DMS114 treated with DMSO at 0.1 percent for 48 hours (cell line): ENCODE measurements around the gene RPS17.
"Not testable (repeated sequence)": the region's sequence is repeated elsewhere in the genome, so short reads cannot be mapped to it uniquely, and the experiment has no call there.

Source experiments
- DNase-seq: peaks from one replicate; lab custom pipeline; 2025; ENCODE audit not compliant: unreplicated experiment; lab: John Stamatoyannopoulos, UW

The RPS17 gene

DNA sequence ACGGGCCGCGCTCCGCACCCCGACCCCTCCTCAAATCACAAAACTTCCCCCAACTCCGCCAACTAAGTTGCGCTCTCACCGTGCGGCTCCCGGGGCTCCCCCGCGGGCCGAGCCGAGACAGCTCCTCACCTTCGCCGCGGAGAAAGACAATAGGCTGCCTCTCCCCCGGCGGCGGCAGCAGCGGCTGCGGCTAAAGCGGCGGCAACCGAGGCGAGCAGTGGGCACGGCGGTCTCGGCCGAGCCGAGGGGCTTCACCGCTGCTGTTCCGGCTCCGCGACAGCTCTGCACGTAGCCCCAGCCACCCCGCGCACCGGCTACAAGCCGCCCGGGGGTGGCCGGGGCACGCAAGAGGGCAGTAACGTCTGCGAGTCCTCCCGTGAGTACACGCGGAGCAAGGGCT is 26.7 kb downstream of the RPS17 start:
- DNase-seq: not testable (repeated sequence)

GRCh38 chr15:82507693-82508092 is 32.6 kb downstream of the RPS17 start:
- DNase-seq: not testable (repeated sequence)

GRCh38 chr15:82507087-82507486 is 33.2 kb downstream of the RPS17 start:
- DNase-seq: not testable (repeated sequence)

DNA sequence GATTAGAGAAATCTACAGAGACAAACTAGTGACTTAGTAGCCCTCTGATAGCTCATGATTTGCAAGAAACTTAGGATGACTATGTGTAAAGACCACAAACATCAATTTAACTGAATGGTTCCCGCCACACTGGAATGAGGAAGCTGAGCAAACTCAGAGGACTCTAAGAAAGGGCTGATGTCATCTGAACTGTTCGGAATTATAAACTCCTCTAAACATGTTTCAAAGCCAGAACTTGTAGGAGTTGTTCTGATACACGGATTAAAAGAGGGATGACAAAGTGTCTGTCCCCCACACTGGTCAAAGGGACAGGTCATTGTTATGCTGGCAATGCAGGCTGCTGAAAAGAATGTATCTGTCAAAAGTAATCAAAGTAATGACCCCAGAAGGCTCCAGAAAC is 34.4 kb downstream of the RPS17 start:
- not testable (repeated sequence) for DNase-seq

- not testable (repeated sequence) for DNase-seq
Measured at GRCh38 chr15:82504074-82504473, 36.2 kb downstream of the RPS17 start.

DNA sequence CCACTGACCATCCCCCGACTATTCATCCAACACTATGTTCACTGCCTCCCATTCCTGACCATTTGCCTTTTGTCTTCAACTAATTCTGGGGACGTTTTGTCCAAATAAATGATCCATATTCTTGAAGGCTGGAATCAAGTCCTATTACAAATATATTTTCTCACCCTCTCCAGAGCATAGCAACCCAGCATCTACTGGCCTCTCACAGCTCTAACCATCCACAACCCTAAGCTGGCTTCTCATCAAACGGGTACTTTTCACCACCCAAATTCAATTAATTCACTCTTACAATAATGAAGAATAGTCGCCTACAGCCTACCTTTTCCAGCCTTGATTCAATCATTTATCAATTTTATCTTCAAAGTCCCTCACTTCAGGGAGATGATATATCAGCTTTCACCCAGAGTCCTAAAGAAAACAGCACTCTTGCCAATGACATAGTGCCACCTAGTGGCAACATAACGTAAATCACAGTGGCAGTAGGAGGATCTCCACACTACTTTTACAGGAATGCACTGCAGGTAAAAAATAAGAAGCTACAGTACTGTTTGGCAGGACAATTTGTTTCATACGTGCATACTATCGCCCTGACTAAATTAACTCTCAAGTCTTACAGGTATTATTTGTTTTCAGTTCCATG is 37.4 kb downstream of the RPS17 start:
- DNase-seq: not testable (repeated sequence)

- not testable (repeated sequence) for DNase-seq
Measured at GRCh38 chr15:82500772-82501171, 39.5 kb downstream of the RPS17 start.

GRCh38 chr15:82497978-82498377 is 42.3 kb downstream of the RPS17 start:
- DNase-seq: not testable (repeated sequence)

DNA sequence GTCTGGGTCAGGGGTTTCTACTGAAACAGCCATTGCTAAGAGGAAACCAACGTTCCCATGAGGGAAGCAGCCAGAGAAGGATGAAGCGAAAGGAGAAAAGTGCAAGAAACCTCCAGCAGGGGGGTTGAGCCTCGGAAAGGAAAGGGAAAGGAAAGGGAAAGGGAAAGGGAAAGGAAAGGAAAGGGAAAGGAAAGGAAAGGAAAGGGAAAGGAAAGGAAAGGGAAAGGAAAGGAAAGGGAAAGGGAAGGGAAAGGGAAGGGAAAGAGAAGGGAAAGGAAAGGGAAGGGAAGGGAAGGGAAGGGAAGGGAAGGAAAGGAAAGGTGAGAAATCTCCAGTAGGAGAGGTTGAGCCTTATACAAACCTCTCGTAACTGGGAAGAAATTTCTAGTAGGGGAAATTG is 52.0 kb downstream of the RPS17 start:
- not testable (repeated sequence) for DNase-seq

DNA sequence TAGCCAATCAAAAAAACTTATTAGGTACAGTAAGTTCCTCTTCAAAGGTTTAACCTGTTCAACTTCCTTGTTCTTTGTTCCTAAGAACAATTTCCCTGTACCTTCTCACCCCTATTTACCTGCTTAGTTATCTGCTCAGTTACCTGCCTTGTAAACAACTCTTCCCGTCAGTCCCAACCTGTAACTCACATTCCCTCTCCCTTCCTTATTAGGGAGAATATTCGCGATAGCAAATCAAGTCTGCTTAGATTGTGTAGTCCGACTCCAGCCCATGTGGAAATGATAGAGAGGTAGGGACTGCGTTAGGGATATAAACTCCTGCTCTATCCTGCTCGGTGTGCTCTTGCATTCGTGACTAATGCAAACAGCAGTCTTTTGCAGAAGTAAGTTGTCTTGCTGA is 53.2 kb downstream of the RPS17 start:
- DNase-seq: not testable (repeated sequence)
